ENCODE results near the gene TTF2.
A peak's percentile ranks its signal among the peaks of the same experiment; 100 is the strongest.

Gene TTF2

GRCh38 chr1:117069220-117069844 lies 9.2 kb downstream of the TTF2 start:
- TF ChIP-seq ZFX (IDR thresholded peaks at IDR 0.05) (no peak), CTCF (conservative IDR thresholded peaks at IDR 0.05) (peak; percentile 10; the same call in 1 of the 2 replicates)
- no peak overlapping the region for H3K27ac ChIP-seq

DNA sequence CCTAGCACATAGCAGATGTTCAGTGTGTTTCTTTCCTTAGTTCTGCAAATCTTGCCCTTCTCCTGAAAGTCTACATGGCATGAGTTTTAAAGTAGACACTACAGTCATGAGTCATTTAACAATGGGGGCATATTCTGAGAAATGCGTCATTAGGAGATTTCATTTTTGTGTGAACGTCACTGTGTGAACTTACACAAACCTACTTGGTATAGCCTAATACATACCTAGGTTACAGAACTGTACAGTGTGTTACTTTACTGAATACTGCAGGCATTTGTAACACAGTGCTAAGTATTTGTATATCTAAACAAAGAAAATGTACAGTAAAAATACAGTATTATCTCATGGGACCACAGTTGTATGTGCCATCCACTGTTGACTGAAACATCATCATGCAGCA lies 10.0 kb downstream of the TTF2 start:
- no peak overlapping the region for H3K27ac ChIP-seq
- TF ChIP-seq ZFX (IDR thresholded peaks at IDR 0.05) (no peak), CTCF (conservative IDR thresholded peaks at IDR 0.05) (no peak)

DNA sequence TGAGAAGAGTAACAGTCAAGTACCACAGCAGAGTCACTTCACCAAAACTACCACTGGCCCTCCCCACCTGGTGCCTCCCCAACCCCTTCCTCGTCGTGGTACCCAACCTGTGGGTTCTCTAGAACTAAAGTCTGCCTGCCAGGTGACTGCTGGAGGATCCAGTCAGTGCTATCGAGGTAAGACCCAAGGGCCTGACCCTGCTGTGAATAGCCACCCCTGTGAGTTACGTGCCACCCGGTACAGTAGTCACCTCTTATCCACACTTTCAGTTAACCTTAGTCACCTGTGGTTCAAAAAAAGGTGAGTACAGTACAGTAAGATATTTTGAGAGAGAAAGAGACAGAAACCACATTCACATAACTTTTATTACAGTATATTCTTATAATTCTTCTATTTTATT lies 16.5 kb downstream of the TTF2 start:
- H3K27ac ChIP-seq, result no peak overlapping the region
- TF ChIP-seq ZFX (IDR thresholded peaks at IDR 0.05) (no peak), CTCF (conservative IDR thresholded peaks at IDR 0.05) (no peak)

- TF ChIP-seq CTCF (conservative IDR thresholded peaks at IDR 0.05), result no peak
- no peak for TF ChIP-seq ZFX (IDR thresholded peaks at IDR 0.05)
- no peak overlapping the region for H3K27ac ChIP-seq
Observed at GRCh38 chr1:117077267-117077666, 17.1 kb downstream of the TTF2 start.

DNA sequence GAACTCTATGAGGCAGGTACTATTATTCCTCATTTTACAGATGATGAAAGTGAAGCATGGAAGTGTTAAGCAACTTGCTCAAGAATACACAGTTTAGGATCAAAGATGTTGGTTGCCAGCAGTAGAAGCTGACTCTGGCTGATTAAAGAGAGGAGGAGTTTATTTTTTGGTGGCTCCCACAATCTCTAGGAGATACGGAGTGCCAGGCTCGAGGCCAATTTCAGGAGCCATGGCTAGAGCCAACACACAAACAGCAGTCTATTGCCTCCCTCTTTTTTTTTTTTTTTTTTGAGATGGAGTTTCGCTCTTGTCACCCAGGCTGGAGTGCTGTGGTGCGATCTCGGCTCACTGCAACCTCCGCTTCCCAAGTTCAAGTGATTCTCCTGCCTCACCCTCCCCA lies 19.6 kb downstream of the TTF2 start:
- H3K27ac ChIP-seq, result no peak overlapping the region
- TF ChIP-seq ZFX (IDR thresholded peaks at IDR 0.05) (no peak), CTCF (conservative IDR thresholded peaks at IDR 0.05) (no peak)

DNA sequence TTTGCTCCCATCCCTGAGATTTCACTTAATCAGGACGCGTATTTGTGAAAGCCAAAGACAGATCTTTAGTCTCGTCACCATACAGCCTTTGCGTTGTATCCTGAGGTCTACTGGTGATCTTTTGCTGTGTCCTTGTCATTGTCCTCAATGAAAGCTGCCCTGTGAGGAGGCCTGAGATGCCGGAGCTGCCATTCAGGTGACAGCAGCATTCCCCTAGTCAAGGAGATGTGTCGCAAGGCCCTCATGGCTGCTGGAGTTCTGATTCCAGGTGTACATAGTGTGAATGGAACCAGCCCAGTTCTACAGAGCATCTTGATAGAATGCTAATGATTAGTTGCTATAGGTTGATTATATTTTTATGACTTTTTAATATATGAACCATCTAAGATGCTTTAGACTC lies 24.1 kb downstream of the TTF2 start:
- H3K27ac ChIP-seq, result no peak overlapping the region
- TF ChIP-seq ZFX (IDR thresholded peaks at IDR 0.05), result no peak
- no peak for TF ChIP-seq CTCF (conservative IDR thresholded peaks at IDR 0.05)

DNA sequence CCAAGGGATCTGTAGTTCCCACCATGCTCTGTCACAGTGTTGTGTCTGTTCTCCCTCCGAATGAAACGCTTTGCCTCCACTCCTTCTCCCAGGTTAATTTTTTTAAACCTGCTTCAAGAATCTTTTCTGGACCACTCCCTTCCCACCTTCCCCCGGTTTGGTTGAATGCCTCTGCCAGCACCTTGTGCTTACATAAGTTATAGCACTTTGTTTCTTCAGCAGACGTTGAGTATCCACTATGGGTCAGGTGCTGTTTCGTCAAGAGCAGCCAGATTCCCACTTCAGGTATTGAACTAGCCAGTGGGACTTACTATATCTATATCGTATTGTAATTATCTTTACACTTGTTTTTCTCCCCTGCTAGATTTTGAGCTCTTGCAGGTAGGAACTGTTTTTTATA lies 27.6 kb downstream of the TTF2 start:
- H3K27ac ChIP-seq, result no peak overlapping the region
- TF ChIP-seq CTCF (conservative IDR thresholded peaks at IDR 0.05) (no peak), ZFX (IDR thresholded peaks at IDR 0.05) (no peak)
